Ishikawa (cell line): ENCODE results near the gene C1orf87.

ENCODE experiments used
- CEBPB ChIP-seq: IDR thresholded peaks from 2 replicates; pipeline ENCODE4 v1.6.1; 2012
- CREB1 ChIP-seq: IDR thresholded peaks from 2 replicates; pipeline ENCODE4 v1.6.1; 2012; ENCODE audit warnings: low read depth
- EGR1 ChIP-seq: IDR thresholded peaks from 2 replicates; pipeline ENCODE4 v1.6.1; 2012
- EP300 ChIP-seq: IDR thresholded peaks from 2 replicates; pipeline ENCODE4 v1.6.1; 2012; ENCODE audit warnings: borderline replicate concordance
- FOXM1 ChIP-seq: IDR thresholded peaks from 2 replicates; pipeline ENCODE4 v1.6.1; 2012; ENCODE audit warnings: low read depth, borderline replicate concordance
- NFIC ChIP-seq: IDR thresholded peaks from 2 replicates; pipeline ENCODE4 v1.6.1; 2012
- RAD21 ChIP-seq: IDR thresholded peaks from 2 replicates; pipeline ENCODE4 v1.6.1; 2012; ENCODE audit warnings: low read depth
- REST ChIP-seq: IDR thresholded peaks from 2 replicates; pipeline ENCODE4 v1.6.1; 2012; ENCODE audit warnings: low read depth, mild to moderate bottlenecking
- TAF1 ChIP-seq: IDR thresholded peaks from 2 replicates; pipeline ENCODE4 v1.6.1; 2012; ENCODE audit warnings: low read depth, mild to moderate bottlenecking
- YY1 ChIP-seq: IDR thresholded peaks from 2 replicates; pipeline ENCODE4 v1.6.1; 2012; ENCODE audit warnings: low read depth
- ZBTB7A ChIP-seq: IDR thresholded peaks from 2 replicates; pipeline ENCODE4 v1.6.1; 2012; ENCODE audit warnings: low read depth

GRCh38 chr1:60101516-60101915 lies 27.9 kb upstream of the C1orf87 start:
- no peak for TF ChIP-seq EP300
- TF ChIP-seq CEBPB: no peak
- no peak for TF ChIP-seq TAF1
- TF ChIP-seq NFIC: no peak
- TF ChIP-seq ZBTB7A: no peak
- no peak for TF ChIP-seq REST
- TF ChIP-seq EGR1: no peak
- no peak for TF ChIP-seq CREB1
- TF ChIP-seq RAD21: no peak
- TF ChIP-seq YY1: no peak
- no peak for TF ChIP-seq FOXM1
